Right lung (tissue), 10 donors: ENCODE measurements around the gene DTX4. TPM values are rescaled to one million over a fixed set of nuclear protein-coding genes. Genes with fewer than 3 reads are reported as not detected.
"Not testable (repeated sequence)": the region's sequence is repeated elsewhere in the genome, so short reads cannot be mapped to it uniquely, and the experiment has no call there.

ENCODE experiments used
- DNase-seq, 2 donors: peaks; one replicate each; pipeline ENCODE4 v3.0.0-alpha.2; 2013
- long read RNA-seq, 8 donors: transcript quantifications; one replicate each; lab custom pipeline, GENCODE V29; 2026
- polyA plus RNA-seq, 5 donors: library from polyadenylated mRNA; unstranded; fragments of 120-200 nt; gene quantifications; one replicate each; pipeline versions ENCODE4 v1.2.1 to v1.2.3, GENCODE V29; 2013; ENCODE audit warnings: inconsistent platforms in 1 of 5, low replicate concordance in 1 of 5; ENCODE audit not compliant: insufficient read length in 5 of 5, insufficient read depth in 1 of 5

DTX4 gene
- polyA plus RNA-seq = 10 to 100 TPM; 53.5 to 73.5 (median 69.1) TPM
- long read RNA-seq, donor 1, full-length matches to known transcripts = 12 of 37 reads
- long read RNA-seq, donor 1, partial matches to known transcripts = 25 of 37 reads
- long read RNA-seq, donor 1, other reads (novel, unspliced or antisense) = 0 of 37 reads
- long read RNA-seq, donor 2, full-length matches to known transcripts = 2 of 7 reads
- long read RNA-seq, donor 2, partial matches to known transcripts = 5 of 7 reads
- long read RNA-seq, donor 2, other reads (novel, unspliced or antisense) = 0 of 7 reads
- long read RNA-seq, donor 3, full-length matches to known transcripts = 3 of 10 reads
- long read RNA-seq, donor 3, partial matches to known transcripts = 7 of 10 reads
- long read RNA-seq, donor 3, other reads (novel, unspliced or antisense) = 0 of 10 reads
- long read RNA-seq, donor 4, partial matches to known transcripts = 22 of 26 reads
- long read RNA-seq, donor 4, other reads (novel, unspliced or antisense) = 0 of 26 reads
- long read RNA-seq, donor 5, full-length matches to known transcripts = 7 of 37 reads
- long read RNA-seq, donor 5, partial matches to known transcripts = 30 of 37 reads
- long read RNA-seq, donor 5, other reads (novel, unspliced or antisense) = 0 of 37 reads
- long read RNA-seq, donor 6, full-length matches to known transcripts = 11 of 143 reads
- long read RNA-seq, donor 6, partial matches to known transcripts = 132 of 143 reads
- long read RNA-seq, donor 6, other reads (novel, unspliced or antisense) = 0 of 143 reads
- long read RNA-seq, donor 7, full-length matches to known transcripts = 13 of 26 reads
- long read RNA-seq, donor 7, partial matches to known transcripts = 13 of 26 reads
- long read RNA-seq, donor 7, other reads (novel, unspliced or antisense) = 0 of 26 reads
- long read RNA-seq, donor 8, full-length matches to known transcripts = 3 of 38 reads
- long read RNA-seq, donor 8, partial matches to known transcripts = 35 of 38 reads
- long read RNA-seq, donor 8, other reads (novel, unspliced or antisense) = 0 of 38 reads

GRCh38 chr11:59171508-59172322 is at the start of gene DTX4:
Gene DTX4 (plus strand): TSS chr11:59172132. CDS start chr11:59172596, 464 bp downstream.
- peak; percentile 92 for DNase-seq

DNA sequence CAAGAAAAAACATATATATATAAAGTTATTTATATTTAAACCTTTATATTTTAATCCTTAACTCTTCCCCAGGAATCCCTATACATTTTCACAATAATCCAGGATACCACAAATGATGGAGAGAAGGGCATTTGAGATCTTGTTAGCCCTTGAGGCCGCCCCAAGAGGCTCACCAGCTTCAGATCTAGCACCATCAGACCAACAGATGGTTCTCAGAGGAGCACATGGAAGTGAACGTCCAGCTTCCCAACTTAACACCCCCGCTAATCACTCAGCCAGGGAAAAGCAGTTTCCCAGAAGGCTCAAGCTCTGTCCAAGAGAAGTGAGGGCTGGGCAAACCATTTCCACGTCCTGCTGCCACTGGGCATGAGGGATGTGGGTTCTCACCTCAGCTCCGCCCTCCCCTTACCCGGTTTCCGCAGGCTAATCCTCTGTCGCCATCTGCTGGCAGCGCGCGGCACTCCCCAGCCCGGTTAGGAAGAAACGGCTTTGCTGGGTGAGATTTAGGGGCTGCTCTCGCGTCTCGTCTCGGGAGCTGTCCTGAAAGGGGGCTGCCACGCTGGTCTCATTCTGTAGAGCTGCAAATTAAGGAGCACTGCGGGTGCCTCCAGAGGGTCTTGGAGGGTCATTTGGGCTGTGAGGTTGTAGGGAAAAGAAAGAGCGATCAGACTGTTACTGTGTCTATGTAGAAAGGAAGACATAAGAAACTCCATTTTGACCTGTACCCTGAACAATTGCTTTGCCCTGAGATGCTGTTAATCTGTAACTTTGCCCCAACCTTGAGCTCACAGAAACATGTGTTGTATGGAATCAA is 36.1 kb upstream of the DTX4 start:
- DNase-seq = peak; percentile 64 to 68

DNA sequence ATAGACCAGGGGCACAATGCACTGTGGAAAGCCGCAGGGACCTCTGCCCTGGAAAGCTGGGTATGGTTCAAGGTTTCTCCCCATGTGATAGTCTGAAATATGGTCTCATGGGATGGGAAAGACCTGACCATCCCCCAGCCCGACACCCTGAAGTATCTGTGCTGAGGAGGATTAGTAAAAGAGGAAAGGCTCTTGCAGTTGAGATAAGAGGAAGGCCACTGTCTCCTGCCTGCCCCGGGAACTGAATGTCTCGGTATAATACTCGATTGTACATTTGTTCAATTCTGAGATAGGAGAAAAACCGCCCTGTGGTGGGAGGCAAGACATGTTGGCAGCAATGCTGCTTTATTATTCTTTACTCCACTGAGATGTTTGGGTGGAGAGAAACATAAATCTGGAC is 35.4 kb upstream of the DTX4 start:
- DNase-seq = not testable (repeated sequence)

DNA sequence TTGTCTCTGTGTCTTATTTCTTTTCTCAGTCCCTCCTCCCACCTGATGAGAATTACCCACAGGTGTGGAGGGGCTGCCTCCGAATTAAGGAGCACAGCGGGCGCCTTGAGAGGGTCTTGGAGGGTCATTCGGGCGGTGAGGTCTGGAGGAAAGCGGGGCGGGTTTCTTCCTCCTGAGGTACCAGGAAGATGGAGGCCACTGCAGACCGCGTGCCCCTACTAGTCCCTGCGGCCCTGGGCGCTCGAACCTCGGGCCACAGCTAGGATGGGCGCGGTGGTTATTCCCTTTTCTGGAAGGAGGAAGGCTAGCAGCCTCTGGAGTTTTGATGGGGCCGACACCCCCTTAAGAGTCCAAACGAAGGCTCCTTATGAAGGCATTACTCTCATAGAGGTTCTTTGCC is 34.7 kb upstream of the DTX4 start:
- DNase-seq = no peak

- no peak for DNase-seq
These were observed 33.3 kb upstream of the DTX4 start for GRCh38 chr11:59138643-59139042.

- DNase-seq = no peak
These were observed 30.7 kb upstream of the DTX4 start for GRCh38 chr11:59141191-59141590.

DNA sequence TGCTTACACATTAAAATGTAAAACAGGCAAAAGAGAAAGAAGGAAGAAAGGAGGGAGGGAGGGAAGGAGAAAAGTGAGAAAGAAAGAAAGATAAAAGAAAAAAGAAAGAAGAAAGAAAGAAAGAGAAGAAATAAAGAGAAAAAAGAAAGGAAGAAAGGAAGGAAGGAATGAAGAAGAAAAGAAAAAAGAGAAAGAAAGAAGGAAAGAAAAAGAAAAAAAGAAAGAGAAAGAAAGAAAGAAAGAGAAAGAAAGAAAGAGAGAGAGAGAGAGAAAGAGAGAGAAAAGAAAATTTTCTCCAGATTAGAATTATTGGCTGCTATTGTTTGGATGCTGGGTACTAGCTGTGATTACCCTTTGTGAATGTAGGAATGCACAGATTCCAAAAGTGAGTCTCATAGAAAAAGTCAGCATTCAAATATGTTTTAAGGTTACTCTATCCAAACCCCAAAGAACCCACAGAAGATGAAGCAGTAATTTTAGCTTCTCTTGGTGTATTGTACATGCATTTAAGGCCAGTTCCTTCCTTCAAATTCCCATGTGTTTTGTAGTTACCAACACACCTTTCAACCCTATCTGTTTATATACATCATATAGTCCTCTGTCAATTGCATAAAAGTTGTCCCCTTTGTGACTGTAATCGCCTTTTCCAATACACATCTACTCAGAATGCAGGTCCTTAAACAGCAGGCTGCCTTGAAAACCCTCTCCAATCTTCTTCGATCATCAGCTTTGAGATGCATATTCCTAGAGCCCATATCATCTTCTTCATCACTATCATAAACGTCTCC is 30.1 kb upstream of the DTX4 start:
- DNase-seq = no peak

DNA sequence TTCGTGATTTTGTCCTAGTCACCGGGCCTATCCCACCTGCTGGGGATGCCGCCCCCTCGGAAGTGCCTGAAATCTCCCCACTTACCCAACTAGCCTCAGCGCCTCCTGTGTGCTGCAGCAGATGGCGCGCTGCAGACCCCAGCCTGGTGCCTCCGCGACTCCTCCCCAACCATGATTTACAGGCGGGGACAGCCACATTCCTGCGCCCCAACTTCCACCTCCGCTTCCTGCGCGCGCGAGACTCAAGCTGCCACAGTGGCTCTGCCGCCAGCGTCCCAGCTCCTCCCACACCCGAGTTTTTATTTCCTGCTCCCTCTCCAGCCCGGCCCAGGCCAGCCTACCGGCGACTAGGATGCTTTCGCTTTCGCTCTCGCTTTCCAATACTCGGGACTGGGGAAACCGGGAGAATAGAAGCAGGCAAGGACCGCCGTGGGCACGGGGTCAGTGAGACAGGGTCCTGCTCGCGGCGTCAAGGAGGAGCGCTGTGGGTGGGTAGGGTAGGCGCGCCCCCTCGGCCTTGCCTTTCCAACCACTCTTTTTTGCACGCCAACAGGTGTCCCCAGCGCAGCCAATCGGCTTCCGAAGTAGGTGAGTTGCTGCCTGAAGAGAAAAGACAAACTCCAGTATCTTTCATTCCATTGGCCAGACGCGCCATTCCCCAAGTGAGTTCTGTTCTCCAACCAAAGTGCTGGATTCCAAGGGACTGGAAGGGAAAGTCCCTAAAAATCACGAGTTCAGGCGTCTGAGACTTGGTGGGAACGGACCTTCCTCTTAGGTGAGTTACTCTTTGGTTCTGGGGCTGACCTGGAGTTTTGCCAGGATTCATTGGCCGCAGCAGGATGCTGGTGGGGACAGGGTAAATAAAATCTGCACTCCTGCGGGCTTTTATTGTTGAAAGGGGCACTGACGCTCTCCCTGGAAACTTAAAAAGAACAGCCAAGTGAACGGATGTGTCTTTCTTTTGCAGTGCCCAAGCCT is 29.1 kb upstream of the DTX4 start, which contains the start of gene FAM111A:
FAM111A (plus strand) TSS at position 327 of the 978 bp plus-strand sequence. CDS start 6,017 bp downstream, outside the sequence.
- DNase-seq = peak; percentile 89

DNA sequence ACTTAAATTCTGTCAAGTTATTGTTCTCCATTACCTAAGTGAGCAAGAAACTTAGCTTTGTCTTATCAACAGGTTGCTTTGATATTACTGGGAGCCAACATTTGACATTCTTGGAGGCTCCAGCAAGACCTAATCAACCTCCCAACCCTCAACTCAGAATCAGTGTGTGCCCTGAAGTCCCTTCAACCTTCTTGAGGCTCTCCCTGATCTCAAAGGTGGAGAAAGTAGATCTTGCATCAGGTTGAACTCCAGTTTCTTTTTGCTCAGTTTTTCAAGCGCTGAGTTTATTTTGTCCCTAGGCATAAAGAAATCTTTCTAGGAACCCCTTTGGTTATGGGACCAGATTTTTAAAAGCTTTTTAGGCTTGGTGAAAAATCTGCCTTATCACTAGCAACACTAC is 27.8 kb upstream of the DTX4 start:
- peak in 1 of 2 donors; percentile 8 for DNase-seq

GRCh38 chr11:59144579-59145345 is 27.2 kb upstream of the DTX4 start:
- peak; percentile 79 to 87 for DNase-seq

GRCh38 chr11:59145534-59145933 is 26.4 kb upstream of the DTX4 start:
- DNase-seq = peak in 1 of 2 donors; percentile 54

GRCh38 chr11:59151761-59152160 is 20.2 kb upstream of the DTX4 start:
- DNase-seq = no peak

DNA sequence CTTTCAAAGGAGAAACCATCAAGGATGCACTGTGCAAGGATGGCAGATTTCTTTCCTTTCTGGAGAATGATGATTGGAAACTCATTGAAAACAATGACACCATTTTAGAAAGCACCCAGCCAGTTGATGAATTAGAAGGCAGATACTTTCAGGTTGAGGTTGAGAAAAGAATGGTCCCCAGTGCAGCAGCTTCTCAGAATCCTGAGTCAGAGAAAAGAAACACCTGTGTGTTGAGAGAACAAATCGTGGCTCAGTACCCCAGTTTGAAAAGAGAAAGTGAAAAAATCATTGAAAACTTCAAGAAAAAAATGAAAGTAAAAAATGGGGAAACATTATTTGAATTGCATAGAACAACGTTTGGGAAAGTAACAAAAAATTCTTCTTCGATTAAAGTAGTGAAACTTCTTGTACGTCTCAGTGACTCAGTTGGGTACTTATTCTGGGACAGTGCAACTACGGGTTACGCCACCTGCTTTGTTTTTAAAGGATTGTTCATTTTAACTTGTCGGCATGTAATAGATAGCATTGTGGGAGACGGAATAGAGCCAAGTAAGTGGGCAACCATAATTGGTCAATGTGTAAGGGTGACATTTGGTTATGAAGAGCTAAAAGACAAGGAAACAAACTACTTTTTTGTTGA is 19.5 kb upstream of the DTX4 start:
- DNase-seq = no peak

GRCh38 chr11:59154610-59155009 is 17.3 kb upstream of the DTX4 start:
- no peak for DNase-seq

GRCh38 chr11:59157433-59157832 is 14.5 kb upstream of the DTX4 start:
- no peak for DNase-seq

DNA sequence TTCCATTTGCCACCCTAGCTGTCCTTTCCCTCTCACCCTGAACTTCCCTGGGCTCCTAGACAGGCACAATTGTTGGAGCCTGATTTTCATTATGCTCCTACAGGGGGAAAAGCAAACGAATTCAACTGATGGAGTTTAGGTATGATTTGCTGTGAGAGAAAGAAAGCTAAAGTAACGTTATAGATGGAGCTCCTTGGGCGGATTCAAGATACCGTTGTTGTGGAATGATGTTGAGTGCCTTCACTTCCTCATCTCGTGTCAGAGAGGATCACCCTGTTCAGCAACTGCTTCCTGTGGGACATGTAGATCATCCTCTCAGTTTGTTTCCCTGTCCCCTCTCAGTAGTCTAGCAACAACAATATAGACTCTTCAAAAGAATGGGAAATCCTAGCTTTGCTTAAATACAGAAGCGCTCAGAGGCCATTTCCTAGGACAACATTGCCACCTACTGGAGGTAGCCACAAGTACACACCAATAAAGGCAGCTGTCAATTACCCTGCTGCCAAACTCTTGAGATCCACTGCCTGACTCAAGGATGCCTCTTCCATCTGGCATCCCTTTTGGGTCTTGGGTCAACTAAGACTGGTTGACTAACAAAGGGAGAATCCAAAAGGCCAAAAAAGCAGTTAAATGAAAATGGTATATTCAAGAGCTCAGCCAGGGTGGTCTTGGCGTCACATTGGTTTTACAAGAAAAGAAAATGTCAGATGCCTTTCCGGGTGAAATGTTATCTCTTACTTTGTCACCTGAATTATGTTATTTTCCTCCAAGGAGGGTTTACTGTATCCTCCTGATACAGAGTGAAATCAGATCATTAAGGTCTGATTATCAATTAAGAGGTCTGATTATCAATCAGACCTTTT is 13.5 kb upstream of the DTX4 start:
- DNase-seq = peak; percentile 57 to 75
